GM21515 (cell line): Measurements from ENCODE around the gene GCNT1.
A peak's percentile ranks its signal among the peaks of the same experiment; 100 is the strongest.
"Not testable (repeated sequence)": the region's sequence is repeated elsewhere in the genome, so short reads cannot be mapped to it uniquely, and the experiment has no call there.

Experiments
- ATAC-seq: cut with Tn5 transposase; IDR thresholded peaks from one replicate; pipeline ENCODE4 v1.9.1; 2021; ENCODE audit not compliant: unreplicated experiment

GCNT1 gene

GRCh38 chr9:76458903-76459693 lies at the start of gene GCNT1:
GCNT1 (plus strand) TSS chr9:76459182; CDS start chr9:76502382, 43,200 bp downstream.
- peak; percentile 92 for ATAC-seq

GRCh38 chr9:76412638-76413037 lies 46.3 kb upstream of the GCNT1 start:
- no peak for ATAC-seq

GRCh38 chr9:76413658-76414057 lies 45.3 kb upstream of the GCNT1 start:
- no peak for ATAC-seq

GRCh38 chr9:76414661-76415060 lies 44.3 kb upstream of the GCNT1 start:
- ATAC-seq: no peak

- ATAC-seq: no peak
These were observed 43.8 kb upstream of the GCNT1 start for GRCh38 chr9:76415154-76415553.

- ATAC-seq: no peak
These were observed 43.3 kb upstream of the GCNT1 start for GRCh38 chr9:76415731-76416130.

GRCh38 chr9:76417394-76417793 lies 41.6 kb upstream of the GCNT1 start:
- ATAC-seq: no peak

- ATAC-seq: no peak
These were observed 39.1 kb upstream of the GCNT1 start for GRCh38 chr9:76419782-76420380.

- no peak for ATAC-seq
These were observed 35.5 kb upstream of the GCNT1 start for GRCh38 chr9:76423216-76424177.

- no peak for ATAC-seq
These were observed 34.5 kb upstream of the GCNT1 start for GRCh38 chr9:76424491-76424890.

GRCh38 chr9:76425677-76426453 lies 33.1 kb upstream of the GCNT1 start:
- no peak for ATAC-seq

- no peak for ATAC-seq
These were observed 32.1 kb upstream of the GCNT1 start for GRCh38 chr9:76426807-76427419.

GRCh38 chr9:76431601-76432000 lies 27.4 kb upstream of the GCNT1 start:
- no peak for ATAC-seq

GRCh38 chr9:76433406-76433805 lies 25.6 kb upstream of the GCNT1 start:
- no peak for ATAC-seq

GRCh38 chr9:76433836-76434235 lies 25.1 kb upstream of the GCNT1 start:
- no peak for ATAC-seq

- ATAC-seq: not testable (repeated sequence)
These were observed 24.1 kb upstream of the GCNT1 start for GRCh38 chr9:76434897-76435296.

- not testable (repeated sequence) for ATAC-seq
These were observed 21.8 kb upstream of the GCNT1 start for GRCh38 chr9:76437017-76437699.

GRCh38 chr9:76438841-76439588 lies 20.0 kb upstream of the GCNT1 start:
- peak; percentile 77 for ATAC-seq
